GM19099 (cell line): ENCODE results near the gene SLCO2A1.

Source experiments
- POLR2A ChIP-seq: IDR thresholded peaks from 3 replicates; pipeline ENCODE4 v1.6.1; 2011; ENCODE audit warnings: low read depth; ENCODE audit not compliant: insufficient read length; ENCODE audit errors: extremely low read depth

SLCO2A1 gene

DNA sequence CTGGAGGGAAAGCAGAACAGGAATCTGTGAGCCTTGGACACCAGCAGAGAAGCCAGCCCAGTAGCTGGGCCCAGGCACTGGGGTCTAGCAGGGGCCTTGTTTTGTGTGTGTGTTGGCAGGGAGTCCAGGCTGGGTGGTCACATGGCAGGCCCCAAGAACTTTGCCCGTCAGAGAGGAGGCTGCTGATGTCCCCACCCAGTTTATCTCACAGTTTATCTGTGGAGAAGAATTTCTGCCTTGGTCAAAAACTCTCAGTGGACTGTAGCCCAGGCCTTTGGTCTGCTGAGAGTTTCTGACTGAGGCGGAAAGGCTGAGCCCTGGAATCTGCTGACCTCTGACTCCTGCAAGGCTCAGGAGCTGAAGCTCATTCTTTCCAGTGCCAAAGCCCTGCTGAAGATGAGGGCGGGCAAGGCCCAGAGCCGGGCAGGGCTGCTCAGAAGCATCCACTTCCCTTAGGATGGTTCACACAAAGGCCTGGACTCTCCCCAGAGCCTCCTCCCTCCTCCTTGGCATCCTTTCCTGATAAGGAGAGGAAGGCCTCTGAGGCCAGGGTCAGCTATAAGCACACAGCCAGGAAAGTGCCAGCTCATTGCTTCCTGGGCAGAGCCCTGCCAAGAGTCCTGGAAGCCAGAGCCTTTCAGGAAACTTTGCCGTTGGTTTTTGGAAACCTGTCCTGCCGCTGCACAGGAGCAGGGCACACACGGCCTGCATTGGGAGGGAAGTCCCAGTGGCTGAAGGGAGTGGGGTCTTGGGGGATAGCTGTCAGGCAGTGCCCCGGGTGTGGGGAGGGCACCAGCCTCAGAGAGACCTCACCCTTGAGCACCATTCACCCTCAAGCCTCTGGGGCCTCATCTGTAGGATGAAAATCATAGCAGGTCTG is 37.2 kb upstream of the SLCO2A1 start:
- no peak for TF ChIP-seq POLR2A

DNA sequence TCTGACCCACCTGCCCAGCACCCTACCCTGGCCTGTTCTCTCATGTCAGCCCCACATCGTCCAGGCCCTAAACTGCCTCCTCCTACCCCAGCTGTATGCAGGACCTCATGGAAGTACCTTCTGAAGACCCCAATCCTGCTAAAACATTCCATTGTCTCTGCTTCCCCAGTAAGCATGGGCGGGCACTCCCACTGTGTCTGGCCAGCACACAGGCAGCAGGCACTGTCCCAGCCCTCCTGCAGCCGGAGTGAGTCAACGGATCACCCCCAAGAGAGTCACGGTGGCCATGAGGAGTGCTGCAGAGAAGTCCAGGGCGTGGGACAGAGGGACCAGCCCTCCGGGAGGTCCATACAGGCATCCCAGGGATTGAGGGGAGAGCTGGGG is 36.4 kb upstream of the SLCO2A1 start:
- no peak for TF ChIP-seq POLR2A

DNA sequence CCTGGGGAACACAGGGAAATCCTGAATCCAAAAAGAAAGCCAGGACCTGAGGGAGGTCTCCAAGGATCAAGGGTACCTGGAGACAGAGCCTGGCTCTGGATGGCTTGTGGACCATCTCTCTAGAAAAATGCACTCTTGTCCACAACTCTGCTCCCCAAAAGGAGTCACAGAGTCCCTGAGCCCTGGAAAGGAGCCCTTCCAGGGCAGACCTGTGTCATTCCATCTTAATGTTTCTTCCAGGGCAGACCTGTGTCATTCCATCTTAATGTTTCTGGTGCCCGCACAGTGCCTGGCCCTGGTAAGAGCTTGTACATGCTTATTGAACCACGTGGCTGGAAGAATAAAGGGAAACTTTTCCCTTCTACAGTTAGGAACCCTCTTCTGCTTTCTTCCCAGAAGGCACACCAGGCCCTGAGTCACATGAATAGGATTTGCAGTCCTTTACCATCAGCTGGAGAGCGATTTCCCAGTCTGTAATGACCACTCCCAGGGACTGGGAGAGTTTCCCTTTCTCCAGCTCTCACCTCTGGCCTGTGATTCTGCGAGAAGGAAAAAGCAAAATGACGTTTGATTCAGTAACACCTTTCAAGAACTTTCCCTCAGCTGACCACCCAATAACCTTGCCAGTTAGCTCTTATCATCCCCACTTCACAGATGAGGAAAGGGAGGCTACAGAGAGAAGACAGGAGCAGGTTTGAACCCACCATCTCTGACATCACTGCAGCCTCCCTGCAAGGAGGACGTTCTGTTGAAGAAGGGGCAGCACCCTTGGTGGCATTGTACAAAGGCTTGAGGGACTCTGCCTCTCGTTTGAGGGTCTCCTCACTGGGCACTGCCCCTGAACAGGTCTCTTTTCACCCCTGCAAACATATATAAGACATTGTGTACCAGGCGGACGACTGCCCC is 35.8 kb upstream of the SLCO2A1 start:
- no peak for TF ChIP-seq POLR2A

DNA sequence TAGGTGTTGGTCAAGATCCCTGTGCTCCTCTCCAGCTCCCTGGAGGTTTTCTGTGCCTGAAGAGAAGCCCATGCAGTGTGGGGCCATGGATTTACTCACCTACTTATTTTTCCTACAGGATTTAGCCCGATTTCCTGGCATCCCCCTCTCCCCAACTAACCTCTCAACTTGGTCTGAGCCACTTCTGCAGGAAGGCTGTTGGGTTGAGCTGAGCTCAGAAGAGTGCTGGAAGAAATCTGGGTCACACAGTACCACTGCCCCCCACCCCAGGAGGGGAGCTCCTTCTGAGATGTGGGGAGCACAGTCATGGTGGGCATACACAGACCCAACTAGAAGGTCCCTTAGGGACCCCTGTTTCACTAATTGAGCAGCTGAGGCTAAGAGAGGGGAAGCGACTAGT is 34.4 kb upstream of the SLCO2A1 start:
- no peak for TF ChIP-seq POLR2A

DNA sequence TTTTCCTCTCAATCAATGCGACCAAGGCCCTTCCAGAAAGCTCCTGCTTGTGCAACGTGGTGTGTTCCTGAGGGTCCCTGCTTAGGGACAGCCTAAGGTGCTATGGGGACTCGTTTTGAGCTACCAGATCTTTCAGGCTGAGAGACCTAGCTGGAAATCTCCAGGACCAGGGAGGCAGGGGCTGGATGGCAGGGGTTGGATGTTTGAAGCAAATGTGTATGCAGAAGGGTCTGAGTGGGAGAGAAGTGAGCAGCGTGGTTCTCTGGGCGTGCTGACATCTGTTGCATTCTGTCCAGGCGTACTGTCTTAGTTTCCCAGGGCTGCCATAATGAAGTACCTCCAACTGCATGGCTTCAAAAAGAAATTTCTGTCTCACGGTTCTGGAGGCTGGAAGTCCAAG is 31.7 kb upstream of the SLCO2A1 start:
- no peak for TF ChIP-seq POLR2A

DNA sequence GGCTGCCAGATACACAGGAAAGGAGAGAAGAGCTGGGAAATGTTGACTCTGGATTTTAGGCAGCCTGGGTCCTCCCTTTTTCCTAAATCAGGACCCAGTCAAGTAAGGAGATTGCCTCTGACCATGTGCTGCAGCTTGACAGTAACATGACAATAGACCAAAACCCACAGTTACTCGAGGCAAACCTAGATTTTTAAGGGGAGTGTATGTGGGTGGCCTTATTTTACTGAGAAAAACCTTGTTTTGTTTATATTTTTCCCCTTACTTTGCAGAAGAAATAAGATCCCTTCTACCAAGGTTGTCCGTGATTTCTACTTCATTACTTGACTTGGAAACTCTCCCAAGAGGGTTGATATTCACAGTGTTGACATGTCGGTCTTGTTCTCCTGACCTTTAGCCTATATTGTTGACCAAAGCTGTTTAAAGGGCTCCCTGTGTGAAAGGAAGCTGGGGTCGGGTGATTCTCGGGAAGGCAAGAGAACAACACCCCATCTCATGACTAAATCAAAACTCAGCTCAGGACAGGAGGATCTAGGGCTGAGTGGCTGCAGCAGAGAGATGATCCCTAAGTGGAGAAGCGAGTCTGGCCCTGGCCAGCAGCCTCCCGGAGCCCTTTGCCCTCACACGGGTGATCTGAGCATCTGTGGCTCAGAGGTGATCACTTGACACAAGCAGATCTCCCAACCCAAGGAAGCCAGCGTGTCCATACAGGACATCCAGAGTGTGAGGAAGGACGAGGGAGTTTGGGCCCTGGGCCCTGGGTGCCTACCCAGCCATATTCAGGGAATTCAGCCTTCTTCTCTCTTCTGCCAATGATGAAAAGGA is 31.0 kb upstream of the SLCO2A1 start:
- TF ChIP-seq POLR2A, result no peak

DNA sequence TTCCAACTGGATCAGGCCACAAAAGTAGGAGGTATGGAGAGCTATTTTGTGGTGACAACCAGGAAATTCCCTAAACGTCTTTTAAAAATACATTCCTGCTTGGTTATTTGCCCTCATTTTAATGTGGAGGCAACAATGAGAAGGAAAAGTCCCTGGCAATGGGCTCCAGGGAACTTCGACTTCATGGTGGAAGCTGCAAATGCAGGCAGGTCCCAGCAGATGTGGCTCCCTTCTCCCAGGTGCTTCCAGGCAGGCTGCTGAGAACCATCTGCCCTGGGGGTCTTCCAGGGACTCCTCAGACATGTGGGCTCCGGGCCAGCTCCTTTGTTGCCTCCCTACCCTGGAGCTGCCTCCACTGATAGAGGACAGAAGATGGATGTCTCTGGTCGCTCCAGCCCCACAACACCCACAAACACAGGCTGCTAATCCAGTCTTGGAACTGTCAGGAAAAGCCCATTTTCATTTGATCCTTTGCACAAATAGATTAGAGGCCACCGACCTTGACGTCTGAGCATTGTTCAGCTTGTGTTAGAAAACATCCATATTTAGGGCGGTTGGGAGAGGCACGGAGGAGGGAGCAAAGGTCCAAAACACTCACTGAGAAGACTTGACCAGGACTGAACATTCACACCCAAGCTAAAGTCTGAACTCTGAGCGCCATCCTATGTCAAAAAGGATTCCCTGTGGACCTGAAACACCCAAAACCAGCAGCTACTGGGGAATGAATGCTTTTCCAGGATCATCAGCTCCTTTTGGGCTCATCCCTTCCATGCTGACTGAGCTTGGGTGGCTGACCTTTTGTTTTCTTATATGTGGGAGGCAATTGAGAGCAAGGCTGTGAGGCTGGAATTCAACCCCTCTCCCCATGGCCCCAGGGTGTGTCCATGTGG is 30.2 kb upstream of the SLCO2A1 start:
- no peak for TF ChIP-seq POLR2A

DNA sequence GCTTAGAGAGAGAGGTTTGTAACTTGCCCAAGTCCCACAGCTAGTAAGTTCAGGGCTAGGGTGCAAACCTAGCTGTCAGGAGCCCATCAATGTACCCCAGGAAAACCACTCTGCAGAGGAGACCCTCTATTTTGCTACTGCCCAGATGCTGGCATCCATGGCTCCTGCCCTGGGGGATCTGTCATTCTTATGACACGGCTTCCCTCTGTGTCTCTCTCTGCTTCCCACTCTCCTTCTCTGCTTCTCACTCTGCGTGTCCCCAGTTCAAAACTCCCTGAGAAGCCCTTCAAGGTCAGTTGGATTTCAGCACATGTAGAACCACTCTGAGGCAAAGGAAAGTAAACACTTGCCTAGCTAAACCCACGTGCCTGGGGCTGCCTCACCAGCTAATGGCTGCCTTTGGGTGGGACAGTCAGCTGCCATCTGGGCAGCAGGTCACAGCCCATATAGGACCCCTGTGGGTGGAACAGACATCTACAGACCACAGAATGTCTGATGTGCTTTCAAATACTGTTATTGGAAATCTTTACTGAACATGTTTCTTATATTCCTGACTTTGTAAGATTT is 29.4 kb upstream of the SLCO2A1 start:
- no peak for TF ChIP-seq POLR2A

DNA sequence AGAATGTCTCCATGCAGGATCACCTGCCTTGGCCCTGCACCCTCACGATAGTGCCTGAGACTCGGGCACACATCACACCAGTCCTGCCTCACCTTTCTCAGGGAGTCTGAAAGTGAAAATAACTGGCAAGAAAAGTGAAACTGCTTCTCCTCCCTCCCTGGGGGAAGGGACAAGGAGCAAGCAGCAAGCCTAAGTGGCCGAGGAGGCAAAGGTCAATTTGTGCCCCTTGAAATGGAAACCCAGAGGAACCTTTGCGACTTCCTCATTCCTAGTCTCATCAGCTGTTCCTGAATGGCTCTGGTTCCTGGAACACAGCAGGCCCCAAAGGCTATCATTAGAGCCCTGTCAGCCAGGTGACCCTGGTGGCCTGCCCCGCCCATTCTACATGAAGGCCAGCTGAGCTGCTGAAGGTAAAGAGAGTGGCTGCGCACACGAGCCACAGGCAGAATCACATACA is 28.0 kb upstream of the SLCO2A1 start:
- TF ChIP-seq POLR2A, result no peak

DNA sequence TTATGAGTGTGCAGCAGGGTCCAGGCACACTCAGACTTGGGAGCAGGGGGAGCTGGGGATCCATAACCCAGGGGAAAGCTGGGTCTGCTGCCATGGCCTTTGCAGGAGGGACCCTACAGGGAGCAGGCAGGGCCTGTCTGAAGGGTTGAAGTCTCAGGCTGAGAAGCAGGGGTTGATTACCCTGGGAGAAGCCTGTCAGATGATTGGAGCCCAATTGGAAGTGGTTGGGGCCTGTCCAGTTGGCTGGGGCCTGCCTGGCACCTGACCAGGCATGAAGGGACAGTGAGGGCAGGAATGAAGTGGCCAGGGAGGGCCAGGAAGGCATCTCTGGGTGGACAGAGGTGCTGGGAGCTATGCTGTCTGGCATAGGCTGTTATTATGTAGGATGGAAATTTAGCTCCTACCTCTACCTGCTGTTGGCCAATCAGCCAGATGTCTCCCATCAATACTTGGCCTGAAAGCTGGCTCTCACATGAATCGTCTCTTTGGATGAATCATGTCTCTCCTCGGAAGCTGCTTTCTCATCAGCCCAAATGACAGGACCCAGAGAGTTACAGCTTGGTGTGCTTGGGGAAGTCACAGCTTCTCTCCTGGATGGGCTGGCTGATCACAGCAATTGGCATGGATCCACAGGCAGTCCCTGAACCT is 27.4 kb upstream of the SLCO2A1 start:
- no peak for TF ChIP-seq POLR2A

DNA sequence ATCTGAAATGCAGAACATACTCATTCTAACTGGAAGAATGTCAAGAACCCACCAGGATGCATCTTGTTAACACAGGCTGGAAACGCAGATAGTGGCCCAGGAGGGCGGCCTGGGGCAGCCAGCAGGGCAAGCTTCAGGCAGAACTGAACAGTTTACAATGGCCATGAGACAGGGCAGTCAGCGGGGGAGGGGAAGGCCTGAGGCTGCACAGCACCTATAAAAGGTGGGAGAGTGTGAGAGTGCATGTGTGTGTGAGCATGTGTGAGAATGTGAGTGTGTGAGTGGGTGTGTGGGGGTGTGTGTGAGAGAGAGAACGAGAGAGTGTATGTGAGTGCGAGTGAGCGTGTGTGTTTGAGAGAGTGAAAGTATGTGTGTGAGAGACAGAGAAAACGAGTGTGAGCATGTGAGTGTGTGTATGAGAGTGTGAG is 26.8 kb upstream of the SLCO2A1 start:
- TF ChIP-seq POLR2A, result no peak

DNA sequence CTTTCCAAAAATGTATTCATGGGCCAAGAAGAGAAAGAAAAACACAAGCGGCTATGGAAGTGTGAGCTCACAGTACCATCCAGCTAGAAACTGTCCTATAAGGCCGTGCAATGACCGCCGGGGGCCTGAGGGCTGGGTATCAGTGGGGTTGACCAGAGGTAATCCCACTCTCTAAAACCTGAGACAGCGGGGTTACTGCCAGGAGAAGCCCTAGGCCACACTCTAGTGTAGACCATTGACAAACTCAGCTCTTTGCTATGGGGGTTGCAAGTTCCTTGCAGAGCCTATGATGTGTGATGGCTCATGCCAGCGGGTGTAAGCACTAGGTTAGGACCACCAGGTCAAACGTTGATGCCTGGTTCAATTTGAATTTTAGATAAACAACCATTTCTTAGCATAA is 25.9 kb upstream of the SLCO2A1 start:
- TF ChIP-seq POLR2A, result no peak

DNA sequence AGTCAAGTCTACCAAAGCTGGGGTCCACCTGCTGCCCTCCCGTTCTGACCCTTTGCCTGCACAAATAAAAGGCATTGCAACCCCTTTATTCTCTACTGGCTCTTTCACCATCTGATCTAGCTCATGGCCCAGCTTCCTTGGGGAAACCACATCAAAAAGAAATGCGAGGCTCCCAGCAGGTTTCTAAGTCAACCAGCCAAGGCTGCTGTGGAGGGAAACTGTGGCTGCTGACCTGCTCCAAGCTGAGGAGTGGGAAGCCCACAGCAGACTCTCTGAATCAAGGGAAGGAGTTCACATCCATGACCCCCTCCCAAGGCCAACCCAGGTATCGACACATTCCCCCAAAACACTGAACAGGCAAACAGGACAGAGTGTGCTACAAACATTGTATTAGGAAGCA is 25.2 kb upstream of the SLCO2A1 start:
- no peak for TF ChIP-seq POLR2A
